Inflammatory macrophage treated with lipopolysaccharide for 4 hours (primary cell): ENCODE measurements around the gene CARMIL1.

Experiments
- DNase-seq: peaks from one replicate; pipeline ENCODE4 v3.0.0-alpha.2; 2020

Gene CARMIL1

DNA sequence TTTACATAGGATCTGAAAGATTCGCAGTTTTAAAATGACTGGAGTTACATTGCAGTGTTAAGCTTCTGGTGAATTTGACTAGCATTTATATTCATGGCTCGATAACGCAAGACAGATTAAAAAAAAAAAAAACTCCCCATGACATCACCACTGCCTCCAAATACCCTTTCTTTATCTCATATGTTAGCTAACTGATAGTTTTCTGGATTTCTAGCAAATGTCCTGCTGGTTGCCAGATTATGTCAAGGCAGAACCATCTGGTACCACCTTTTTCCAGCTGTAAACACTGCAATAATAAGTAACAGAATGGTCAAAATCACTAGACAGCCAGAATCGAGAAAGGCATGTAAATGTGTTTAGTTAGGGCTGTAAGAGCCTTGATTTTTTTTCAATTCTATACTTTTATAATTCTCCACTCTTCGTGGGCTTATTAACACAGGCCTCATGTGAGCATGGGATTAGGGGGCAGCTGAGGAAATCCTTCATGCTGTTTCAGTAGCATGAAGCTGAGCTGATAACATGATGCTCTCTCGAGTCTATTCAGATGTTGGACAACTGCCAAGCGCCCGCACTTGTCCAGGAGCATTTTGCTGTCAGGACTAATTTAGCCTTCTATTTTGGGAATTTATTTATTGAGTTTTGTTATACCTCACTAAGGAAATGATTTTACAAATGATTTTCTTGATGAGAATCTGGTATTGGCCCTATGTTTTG lies 206.8 kb downstream of the CARMIL1 start:
- DNase-seq: no peak

DNA sequence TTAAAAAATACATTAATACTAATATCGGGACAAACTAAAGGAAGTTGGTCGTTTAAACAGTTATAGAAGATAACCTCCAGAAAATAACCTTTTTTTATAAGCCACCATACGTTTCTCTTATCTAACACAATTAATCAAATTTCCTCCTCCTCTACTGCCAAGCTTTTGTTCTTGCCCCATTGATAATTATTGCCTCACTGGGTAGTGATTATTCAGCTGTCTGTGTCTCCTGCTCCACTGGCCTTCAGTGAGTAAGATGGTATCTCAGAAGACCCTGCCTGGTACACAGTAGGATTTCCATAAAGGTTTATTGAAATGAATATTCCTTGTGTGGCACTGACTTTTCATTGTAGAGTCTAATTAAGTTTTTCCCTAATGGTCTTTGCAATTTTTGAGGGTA lies 207.4 kb downstream of the CARMIL1 start:
- no peak for DNase-seq

DNA sequence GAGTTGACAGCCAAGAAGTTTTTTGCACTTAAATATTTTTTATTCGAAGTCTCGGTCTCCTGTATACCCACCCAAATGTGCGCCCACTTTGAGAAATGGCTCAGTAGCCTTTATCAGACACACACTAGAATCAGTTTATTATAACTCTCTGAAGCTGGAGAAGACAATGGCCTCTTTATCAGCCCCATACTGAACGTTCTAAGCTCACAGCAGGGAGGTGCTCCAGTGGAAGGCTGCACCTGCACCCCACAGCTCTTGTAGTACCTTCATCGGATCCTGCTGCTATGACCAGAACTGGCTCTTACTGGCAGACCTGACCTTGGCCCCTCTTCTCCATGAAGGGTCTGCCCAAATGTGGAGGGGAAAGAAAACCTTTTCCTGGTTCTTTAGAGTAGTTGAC lies 207.8 kb downstream of the CARMIL1 start:
- no peak for DNase-seq

DNA sequence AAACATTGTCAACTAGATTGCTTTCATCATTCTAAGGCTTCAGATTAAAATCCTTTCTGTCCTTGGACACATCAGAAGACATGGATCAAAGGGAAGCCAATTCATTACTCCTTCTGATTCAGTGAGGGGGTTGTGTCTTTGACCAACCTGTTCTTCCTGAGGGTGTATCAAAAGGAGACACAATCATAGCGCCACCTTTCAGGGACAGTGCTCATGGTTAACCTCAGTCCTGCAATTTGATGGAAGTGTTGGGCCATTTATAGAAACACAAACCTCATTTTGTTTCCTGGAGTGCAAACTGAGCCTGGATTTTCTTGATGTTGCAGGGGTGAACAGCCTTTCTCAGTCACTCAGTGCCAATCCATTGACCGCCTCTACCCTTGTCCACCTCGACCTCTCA lies 209.0 kb downstream of the CARMIL1 start:
- DNase-seq: no peak

DNA sequence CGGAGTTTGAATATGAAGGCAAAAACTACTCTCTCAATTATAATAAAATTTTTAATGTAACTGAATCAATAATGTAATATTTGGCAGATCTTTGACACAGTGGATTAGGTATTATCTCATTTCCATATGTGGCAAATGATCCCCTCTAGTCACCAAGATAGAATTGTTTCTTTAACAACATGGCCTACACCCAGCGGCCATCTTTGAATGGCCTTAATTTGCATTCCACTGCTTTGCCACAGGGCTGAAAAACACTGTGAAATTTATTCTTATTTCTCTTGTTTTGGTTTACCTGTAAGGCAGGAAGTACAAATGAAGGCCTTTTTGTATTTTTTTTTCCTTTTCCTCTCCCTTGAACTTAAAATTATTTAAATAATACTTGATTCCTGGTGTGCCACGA lies 210.2 kb downstream of the CARMIL1 start:
- no peak for DNase-seq

DNA sequence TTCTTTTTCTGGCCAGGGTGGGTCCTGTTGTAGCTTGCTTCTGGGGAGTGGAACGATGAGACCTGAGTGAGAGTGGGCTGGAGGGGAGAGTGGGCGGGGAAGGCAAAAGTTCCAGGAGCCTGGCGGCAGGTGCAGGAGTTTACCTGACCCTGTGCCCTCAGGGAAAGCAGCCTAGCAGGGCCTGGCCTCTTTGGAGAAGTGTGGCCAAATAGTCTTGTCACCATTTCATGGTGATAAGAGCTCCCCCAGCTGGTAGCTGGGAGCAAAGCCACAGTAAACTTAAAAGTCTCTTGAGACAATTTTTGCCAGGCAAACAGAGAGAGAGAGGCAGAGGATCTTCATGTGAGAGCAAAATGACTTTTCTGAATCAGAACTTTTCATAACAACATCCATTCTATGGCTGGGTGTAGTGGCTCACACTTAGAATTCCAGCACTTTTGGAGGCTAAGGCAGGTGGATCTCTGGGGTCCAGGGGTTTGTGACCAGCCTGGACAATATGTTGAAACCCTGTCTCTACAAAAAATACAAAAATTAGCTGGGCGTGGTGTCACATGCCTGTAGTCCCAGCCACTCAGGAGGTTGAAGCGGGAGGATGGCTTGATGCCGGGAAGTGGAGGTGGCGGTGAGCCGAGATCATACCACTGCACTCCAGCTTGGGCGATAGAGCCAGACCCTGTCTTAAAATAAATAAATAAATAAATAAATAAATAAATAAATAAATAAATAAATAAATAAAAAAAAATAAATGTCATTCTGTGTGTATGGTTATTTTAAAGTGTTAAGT lies 211.0 kb downstream of the CARMIL1 start:
- DNase-seq: peak; percentile 84

DNA sequence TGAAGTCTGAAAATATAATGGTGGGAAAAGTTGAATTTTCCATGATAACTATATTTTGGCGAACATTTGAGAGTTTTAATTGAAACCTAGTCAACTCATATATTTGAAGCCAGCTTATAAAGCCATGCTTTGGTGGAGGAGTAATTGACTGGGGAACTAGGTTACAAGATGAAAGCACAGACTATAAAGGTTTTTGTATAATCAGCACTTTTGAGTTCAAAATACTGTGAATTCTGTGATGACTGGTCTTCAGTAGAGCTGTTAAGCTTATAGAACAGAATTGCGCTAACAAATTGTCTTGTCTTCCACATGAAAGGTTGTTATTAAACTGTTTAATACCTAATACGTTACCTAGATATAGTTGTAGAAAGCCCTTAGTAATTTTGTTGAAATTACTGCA lies 213.8 kb downstream of the CARMIL1 start:
- DNase-seq: no peak

DNA sequence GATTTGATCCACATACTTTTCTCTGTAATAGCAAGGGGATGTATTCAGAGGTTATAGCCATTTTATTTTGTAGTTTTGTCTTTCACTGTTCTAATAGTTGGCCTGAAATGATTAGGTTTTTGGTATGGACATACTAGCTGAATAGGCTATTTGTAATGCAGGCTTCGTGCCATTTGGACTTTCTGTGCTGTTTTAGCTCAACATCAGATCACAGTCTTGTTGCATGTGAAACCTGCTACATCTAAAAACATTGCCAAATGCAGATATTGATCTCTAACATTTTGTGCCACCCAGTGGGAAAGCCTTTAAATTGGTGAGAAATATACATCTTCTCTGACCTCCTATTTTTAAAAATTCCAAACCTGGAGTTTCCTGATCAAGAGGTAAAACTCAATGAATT lies 215.3 kb downstream of the CARMIL1 start:
- no peak for DNase-seq

DNA sequence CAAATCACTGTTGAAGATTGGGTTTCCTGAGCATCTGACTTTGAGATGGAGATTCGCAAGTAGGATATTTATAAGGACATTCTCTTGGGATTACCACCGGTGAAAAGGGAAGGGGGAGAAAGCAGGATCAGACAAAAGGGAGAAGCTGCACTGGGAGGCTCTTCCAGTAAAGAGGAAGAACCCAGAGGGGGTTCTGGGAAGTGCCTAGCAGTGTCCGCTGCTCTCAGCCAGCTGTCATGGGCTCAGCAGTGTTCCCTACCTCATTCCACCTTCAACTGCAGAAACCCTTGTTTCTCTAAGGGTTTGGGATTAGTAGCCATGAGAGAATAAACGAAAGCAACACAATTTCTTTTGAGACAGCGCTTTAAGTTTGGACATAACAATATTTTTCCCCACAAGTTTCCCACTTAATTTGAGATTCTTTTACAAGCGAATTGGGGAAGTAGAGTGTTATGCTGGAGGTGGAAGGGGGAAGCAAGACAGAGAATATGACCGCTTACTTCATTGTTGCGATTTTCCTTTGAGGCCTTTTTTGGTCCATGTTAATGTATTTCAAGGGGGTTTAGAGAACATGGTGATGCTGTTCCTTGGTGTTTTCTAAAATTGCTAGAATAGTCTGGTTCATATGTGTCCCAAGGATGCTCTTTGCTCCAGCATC lies 218.3 kb downstream of the CARMIL1 start:
- peak; percentile 51 for DNase-seq

DNA sequence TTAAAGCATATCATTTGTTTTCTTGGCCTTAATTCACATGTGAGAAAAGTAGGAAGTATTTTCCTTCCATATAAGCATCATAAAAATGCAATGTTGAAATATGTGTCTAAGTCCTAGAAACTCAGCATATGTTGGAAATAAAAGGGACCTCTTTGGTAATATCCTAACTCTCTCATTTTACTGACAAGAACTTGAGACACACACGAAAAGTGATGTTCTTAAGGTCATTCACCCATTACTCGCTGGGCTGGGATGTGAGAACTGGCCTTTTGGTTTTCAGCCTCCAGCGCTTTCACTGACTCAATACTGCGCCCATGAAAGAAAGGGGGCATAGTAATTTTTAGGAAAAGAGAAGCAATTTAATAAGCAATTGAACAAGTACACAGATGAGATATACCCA lies 219.3 kb downstream of the CARMIL1 start:
- peak; percentile 30 for DNase-seq

DNA sequence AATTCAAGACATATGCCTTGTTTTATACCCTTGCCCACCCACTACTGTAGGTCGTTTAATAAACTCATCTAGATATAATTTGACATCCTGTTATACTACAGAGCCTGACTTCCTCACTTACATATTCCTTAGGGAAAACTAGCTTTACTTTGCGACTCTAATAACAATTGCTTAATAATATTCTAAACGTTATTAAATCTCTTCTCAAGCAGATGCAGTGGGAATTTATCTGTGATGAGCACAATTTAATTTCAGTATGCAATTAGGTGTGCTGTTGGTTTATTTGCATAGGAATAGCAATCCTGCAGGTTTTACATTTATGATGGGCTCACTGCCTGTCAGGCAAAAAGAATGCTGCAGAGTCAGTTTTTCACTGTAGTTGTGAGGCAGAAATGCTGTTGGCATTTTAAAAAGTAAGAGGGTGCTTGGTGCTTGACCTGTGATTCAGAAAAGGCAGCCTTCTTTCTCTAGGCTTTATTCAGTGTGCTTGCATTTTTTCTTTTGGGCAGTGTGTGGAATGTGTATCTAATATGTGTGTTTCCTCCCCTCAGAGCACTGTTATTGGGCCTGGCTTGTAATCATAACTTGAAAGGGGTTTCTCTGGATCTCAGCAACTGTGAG lies 220.6 kb downstream of the CARMIL1 start:
- no peak for DNase-seq

DNA sequence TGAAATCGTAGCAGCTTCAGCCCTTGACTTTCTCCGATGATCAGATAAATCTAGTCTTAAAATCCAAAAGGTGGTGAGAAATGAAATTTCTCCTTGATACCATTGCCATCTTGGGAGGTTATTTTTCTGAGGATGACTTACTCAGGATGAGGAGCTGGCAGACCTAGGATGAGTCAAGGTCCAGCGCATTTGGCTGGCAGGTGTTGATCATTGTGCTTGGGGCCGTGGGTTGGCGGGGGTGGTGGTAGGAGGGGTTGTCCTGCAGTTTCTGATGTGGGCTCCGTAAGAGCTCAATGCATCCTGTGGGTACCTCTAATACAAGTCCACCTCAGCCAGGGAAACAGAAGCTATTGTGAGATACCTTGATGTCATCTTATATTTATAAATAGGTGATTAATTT lies 224.5 kb downstream of the CARMIL1 start:
- no peak for DNase-seq

DNA sequence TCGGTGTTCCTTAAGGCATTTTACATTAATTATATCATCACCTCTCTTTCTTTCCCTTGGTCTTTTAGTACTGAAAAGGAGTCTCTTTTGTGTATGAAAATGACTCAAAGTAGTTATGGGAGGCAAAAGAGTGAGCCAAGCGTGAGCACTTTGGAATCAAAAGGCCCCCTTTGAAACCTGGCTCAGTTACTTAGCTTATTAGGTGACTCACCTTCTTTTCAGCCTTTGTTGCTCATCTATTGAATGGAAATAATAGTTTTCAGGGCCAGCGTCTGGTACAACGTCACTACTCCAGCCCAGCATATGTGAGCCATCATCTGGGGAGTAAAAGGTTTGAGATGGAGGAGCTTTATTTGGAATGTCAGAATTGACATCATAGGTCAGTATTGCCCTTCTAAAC lies 225.5 kb downstream of the CARMIL1 start:
- no peak for DNase-seq

DNA sequence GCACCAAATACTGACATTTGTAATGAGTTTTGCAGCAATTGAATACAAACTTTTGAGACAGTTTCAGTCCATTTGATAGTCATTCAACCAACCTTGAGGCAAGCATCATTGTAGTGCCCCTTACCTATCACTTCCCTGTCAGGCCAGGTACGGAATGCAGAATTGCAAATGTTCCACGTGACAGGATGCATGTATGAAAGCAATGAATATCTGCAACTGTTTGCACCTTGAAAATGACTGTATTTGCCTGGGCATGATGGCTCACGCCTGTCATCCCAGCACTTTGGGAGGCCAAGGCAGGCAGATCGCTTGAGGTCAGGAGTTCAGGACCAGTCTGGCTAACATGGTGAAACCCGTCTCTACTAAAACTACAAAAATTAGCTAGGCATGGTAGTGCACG lies 226.8 kb downstream of the CARMIL1 start:
- no peak for DNase-seq

DNA sequence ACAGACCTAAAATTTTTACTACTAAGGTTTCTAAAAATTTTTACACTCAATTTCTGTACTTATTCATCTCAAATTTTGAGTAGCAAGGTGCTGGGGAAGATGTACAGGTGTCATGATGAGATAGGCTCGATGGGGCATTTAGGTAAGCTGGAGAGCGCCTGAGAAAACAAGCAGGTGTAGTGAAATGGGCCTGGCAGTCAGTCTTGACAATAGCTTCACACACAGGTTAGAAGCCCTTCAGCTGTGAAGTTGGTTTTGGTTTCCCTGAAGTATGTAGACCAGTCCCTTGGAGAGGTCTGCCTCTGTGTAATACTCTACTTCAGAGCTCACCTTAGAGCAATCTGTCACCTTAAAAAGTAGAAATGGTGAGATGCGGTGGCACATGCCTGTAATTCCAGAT lies 228.9 kb downstream of the CARMIL1 start:
- no peak for DNase-seq

DNA sequence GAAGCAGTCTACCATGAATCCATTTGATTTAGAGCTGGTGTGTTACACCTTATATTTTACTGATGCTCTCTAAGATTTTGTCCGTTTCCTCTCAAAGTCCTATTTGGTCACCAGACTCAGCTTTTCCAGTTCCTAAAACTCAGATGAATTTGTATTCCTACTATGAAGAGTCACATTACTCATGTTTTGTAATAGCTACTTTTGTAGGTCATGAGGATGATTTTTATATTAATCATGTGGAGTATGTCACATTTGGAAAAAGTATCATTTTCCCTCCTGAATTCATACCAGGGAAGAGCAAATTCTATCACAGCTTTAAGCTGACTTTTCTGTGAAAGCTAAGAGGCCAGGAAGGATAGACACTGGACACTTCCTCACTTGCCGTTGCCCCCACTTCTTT lies 232.2 kb downstream of the CARMIL1 start:
- DNase-seq: peak; percentile 50

DNA sequence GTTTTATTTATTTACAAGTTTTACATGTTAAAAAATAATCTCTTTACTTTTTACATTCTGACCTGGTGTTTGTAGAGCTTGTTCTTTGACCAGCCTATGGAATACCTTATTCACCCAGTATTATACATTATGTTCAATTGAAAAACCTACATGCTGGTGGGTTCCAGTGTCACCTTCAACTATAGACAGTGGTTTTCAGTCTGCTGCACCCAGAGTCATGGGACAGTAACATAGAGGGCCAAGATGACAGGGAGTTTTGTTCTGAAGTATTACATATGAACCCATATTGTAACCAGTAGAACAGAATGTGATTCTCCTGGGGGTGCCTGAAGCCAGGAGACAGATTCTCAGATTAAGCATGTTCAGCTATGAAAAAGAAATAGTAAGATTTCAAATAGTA lies 233.4 kb downstream of the CARMIL1 start:
- no peak for DNase-seq

DNA sequence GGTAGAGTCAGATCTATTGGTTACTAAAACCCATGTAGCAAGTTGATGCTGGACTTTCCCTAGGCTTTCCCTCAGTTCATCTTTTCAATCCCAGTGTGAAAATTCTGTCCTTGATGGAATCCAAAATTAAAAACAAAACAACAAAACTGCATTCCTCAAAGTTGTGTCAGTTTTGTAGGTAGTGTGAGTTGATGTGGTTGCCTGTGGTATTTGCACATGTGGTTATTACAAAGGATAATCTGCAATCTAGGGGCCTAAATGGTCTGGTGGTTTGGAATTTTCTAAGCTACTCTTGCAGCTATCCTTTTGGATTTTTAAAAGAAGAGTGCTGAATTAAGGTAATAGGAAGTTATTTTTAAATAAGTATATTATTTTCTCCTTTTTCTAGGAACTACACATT lies 240.7 kb downstream of the CARMIL1 start:
- DNase-seq: no peak

DNA sequence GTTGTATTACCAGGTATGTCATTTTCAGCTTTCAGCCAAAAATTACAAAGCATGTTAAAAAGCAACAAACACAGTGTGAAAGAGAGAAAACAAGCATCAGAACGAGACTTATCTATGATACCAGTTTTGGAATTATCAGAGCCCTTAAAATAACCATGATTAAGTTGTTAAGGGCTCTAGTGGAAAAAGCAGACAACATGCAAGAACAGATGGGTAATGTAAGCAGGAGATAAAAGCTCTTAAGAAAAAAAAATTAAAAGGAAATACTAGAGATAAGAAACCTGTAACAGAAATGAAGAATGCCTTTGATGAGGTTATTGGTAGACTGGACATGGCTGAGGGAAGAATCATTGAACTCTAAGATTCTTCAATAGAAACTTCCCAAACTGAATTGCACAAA lies 245.4 kb downstream of the CARMIL1 start:
- no peak for DNase-seq

DNA sequence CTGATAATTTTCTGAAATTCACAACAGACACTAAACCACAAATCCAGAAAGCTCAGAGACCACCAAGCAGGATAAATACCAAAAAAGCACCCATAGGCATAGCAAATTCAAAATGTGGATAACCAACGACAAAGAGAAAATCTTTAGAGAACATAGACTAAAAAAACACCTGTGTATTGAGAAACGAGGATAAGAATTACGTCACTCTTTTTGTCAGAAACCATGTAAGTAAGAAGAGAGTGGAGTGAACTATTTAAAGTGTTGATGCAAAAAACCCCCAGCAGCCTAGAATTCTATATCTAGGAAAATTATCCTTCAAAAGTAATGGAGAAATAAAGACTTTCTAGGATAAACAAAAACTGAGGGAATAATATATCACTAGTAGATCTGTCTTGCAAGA lies 245.9 kb downstream of the CARMIL1 start:
- no peak for DNase-seq

DNA sequence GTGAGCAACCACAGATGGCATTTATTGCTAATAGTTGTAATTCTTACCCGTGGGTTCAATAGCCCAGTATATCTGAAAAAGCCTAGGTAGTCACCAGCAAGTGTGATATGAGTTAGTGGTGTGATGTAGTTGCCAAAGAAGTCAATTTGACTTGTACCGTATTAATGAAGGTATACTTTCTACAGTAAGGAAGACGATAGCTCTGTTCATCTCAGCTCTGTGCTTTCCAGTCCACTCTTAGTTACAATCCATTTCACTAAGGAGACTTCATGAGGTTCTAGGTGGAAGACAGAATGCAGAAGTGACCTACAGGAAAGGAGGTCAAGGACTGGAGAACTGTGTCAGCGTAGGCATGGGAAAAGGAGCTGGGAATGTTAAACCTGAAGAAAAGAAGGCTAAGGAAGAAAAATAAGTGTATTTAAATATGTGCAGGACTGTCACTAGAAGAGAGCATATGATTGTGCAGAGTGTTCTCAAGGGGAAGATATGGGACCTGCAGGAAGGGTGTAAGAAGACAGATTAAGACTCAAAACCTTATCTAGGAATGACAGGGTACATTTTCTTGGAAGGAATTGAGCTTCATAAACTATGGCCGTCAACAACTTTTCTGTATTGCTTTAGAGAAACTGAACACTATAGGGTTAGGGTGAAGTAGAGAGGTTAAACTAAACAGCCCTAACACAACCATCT lies 255.9 kb downstream of the CARMIL1 start:
- DNase-seq: no peak

DNA sequence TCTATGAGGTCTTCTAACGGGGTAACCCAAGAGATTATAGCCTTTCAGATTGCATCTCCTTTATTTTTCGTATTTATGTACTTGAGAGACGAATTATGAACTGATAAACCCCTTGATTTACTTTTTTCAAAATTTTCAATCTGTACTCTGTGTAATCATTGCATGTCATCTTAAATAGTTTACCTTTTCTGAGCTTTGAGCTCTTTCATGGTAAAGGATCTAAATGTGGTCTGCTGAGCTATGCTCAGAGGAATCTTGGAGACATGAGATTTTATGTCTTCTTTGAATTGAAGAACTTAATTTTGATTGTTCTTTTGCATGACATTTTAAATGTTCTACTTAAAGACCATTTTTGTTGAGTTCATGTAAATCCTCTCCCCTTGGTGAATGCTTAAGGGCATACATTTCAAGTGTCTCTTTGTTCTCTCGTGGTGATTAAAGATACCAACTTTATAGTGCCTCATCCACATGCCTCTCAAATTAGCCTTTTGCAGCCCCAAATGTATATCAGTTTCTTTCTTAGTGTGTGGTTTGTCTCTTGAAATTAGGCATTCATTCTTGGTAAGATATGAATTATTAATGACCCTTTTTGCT lies 256.6 kb downstream of the CARMIL1 start:
- DNase-seq: no peak

DNA sequence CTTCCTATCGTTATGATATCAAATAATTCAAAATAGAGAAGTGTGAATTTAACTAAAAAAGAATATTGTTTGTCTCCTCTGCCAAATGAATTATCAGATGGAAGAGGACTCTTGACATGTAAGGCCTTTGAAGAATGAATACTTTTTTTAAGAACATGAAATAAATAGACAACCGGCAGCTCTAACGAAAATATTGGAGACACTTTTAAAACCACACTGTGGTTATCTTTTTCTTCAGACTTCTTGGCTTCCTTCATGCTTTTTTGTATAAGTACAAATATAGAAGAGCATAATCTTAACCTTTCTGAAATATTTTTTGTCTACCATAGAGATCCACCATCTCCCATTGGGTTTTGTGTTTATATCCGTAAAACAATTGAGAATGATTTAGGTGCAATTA lies 257.6 kb downstream of the CARMIL1 start:
- no peak for DNase-seq
